HL-60/S4 treated with retinoic acid at 250 ng/mL for 4 days and 3 days (cell line): ENCODE measurements around the gene GPR17.

Experiments
- in situ Hi-C: fragments of 300-500 bp; cut with MboI; formaldehyde crosslinking; loops from 2 replicates; pipeline ENCODE4 v1.7.0; 2022; ENCODE audit warnings: low sequenced_read_pairs

Gene GPR17

GRCh38 chr2:127665267-127665893, 19.4 kb downstream of the GPR17 start:
- in situ Hi-C loops, result no loop called here

DNA sequence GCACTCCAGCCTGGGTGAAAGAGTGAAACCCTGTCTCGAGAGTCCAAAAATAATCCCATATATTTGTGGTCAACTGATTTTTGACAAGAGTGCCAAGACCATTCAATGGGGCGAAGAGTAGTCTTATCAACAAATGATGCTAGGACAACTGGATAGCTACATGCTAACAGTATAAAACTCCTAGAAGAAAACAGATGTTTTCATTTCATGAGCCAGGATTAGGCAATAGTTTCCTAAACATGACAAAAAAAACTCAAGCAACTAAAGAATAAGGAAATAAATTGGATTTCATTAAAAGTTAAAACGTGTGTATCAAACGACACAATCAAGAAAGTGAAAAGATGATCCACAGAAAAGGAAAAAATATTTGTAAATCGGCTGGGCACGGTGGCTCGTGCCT, 23.1 kb downstream of the GPR17 start:
- in situ Hi-C loops, result no loop called here

DNA sequence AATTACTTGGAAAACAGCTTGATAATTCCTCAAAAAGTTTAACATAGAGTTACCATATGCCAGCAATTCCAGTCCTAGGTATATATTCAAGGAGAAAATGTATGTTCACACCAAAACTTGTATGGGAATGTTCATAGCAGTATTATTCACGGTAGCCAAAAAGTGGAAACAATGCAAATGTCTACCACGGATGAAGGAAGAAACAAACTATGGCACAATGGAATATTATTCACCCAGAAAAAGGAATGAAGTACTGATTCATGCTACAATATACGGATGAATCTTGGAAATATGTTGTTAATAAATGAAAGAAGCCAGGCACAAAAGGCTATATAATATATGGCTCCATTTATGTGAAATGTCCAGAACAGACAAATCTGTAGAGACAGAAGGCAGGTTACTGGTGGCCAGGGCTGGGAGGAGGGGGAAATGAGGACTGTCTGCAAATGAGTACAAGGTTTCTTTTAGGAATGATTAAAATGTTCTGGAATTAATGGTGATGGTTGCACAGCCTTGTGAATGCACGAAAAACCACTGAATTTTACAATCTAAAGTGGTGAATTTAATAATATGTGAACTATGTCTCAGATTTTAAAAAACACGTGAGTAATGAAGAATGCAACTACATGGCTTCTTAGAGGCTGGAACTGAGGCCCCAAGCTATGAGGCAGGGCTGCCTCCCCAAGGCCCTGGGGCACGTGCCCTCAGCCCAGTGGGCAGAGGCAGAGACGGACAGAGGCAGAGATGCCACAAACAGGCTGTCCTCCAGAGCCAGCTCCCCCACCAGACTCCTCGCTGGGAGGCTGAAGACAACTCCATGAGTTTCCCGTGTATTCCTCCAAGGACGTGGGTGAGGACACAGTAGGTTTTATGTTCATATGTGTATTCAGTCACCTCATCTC, 24.4 kb downstream of the GPR17 start:
- in situ Hi-C loops, result no loop called here

- in situ Hi-C loops, result no loop called here
These were observed 25.0 kb downstream of the GPR17 start for GRCh38 chr2:127670957-127671290.

DNA sequence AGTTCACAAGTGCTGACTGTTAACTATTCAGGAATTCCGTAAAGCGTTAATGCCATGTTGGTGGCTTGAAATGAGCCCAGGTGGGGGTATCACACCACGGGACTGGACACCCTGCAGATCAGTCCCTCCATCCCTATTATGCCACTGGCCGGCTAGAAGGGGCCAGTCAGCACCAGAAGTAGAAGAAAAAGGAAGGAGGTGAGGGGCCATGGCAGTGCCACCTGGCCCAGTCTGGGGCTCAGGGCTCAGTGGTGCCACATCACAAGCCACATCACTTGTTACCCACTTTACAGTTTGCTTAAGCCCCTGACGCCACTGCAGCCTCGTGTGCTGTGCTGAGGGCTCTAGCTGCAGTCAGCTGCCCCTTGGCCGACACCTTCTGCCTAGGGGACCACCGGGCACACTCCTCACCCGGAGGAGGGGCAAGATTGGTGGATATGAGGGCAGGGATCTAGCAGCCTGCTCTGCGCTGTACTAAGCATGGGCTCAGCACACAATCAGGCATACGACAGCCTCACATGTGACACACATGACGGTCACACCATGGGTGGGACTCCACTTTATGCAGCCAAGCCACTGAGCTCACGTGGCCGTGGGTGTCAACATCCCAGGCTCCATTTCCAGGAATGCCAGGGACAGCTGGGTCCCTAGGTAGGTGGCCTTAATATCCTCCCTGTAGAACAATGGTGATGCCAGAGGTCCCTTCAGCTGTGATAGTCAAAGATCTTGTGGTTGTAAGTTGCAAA, 25.8 kb downstream of the GPR17 start:
- in situ Hi-C loops, result no loop called here

GRCh38 chr2:127672341-127673224, 26.6 kb downstream of the GPR17 start:
- in situ Hi-C loops, result no loop called here

DNA sequence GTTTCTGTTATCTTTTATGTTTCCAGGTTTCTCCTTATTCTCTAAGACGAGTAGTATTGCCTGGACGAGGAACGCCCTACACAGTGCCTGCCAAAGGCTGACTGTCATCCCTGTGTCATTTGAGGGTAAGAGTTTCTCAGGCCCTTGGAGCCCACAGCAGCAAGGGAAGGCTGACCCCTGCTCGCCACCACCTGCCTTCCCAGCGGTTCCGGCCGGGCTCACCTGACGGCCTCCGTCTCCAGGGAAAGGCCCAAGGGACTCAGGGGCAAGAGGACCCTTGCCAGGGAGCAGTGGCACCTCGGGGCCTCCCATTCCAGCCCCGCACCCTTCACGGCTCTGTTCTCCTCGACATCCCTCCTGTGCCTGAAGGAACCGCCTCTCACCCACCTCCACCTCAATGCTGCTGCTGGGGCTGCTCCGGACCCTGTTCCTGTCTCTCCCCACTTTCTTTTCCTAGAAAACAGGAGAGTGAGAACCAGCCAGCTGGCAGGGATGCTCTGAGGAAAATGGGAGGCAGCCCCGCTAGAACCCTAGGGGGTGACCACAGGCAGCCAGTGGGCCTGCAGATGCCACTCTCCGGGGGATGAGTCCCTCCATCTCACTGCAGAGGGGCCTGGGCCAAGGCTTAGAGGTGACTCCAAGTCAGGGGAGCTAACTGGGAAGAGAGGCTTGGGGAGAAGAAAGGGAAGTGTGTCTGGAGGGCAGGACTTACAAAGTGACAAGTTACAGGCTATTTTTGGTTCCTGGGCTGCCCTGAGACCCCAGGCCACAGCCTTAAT, 27.5 kb downstream of the GPR17 start:
- in situ Hi-C loops, result no loop called here

GRCh38 chr2:127674241-127675209, 28.6 kb downstream of the GPR17 start:
- in situ Hi-C loops, result no loop called here

DNA sequence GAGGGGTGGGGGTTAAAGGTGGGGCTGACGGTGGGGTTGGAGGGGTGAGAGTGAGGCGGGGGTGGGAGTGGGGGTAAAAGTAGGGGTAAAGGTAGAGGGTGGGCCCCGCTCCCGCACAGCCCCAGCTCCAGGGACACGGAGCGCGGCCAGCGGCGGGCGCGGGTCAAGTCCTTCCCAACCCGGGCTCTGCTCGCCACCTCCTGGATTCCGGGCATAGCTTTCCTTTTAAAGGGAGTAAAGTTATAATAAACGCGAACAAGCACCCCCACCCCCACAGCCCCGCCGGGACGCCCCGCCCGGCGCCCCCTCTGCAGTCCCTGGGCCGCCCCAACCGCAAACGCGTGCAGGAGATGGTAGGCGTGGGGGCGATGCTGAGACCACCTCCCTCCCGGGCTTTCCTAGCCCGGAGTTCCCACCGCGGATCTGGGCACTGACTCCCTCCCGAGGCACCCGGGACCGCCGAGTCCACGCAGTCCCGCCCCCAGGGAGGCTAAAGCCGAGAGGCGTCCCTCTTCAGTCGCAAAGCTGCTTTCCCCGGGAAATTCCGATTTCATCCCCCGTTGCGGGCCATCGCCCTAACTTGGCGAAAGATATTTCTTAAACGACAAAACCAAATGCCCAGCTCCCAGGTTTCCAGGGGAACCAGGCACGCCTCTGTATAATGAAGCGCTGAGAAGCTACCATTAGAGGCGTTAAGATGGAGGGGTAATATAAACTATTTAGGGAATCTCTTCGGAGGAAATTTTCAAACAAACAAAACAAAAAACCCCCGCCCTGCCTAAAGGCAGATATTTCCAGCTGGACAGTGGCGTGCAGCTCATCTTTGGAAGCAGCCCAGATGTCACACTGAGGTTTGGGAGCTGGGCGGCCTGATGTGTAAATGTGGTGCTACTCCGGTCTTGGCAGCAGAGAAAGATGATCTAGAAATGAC, 29.6 kb downstream of the GPR17 start, which contains the start of gene LIMS2:
TSS of gene LIMS2 (minus strand) at position 200 of the 931 bp plus-strand sequence. CDS start 506 bp downstream, outside the sequence.
- in situ Hi-C loops, result no loop called here

DNA sequence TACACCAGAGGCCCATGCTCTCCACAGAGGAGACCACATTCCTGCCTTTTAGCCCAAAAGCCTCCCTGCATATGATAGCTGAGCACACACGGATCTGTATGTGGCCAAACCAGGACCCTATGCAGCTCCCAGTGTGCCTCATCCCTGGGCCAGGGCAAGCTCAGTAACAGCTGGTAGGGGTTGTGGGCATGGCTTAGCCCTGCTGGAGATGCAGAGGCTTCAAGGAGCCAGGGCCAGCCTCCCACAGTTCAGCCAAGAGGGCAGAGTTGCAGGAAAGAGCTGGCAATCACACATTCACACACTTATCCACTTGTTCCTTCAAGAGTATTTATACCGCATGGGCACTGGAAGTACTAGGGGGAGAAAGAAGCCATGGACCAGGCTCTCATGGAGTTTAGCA, 31.0 kb downstream of the GPR17 start:
- in situ Hi-C loops, result no loop called here

DNA sequence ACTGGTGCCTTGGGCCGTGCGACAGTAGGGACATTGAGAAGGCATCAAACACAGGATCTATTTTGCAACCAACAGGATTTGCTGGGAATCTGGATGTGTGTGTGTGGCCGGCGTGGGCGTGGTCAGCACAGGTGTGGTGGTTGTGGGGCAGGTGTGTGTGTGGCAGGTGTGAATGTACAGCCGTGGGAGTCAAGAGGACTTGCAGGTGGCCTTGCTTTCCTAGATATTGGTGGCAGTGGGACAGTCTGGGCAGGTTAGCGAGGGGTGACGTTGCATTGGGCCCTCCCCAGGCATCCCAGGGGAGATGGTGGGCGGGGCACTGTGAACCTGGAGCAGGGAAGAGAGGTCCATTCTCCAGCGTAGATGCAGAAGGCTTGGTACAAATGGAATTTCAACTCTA, 32.6 kb downstream of the GPR17 start:
- in situ Hi-C loops, result no loop called here

DNA sequence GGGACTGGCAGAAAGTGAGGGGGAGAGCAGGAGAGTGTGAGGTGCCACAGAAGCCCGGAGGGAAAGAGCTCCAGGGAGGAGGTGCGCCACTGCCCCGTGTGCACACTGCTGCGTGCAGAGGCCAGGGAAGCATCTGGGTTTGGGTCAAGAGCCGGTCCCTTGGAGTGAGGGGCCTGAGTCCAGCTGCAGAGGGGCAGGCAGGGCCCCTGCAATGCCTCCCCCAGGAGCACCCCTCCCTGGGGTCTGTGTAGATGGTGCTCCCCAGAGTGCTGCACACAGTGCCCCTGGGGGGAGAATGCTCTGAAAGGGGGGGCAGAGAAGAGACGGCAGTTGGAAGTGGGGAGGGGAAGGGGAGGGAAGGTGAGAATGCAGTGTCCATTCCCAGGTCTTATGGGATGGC, 33.0 kb downstream of the GPR17 start:
- in situ Hi-C loops, result no loop called here

DNA sequence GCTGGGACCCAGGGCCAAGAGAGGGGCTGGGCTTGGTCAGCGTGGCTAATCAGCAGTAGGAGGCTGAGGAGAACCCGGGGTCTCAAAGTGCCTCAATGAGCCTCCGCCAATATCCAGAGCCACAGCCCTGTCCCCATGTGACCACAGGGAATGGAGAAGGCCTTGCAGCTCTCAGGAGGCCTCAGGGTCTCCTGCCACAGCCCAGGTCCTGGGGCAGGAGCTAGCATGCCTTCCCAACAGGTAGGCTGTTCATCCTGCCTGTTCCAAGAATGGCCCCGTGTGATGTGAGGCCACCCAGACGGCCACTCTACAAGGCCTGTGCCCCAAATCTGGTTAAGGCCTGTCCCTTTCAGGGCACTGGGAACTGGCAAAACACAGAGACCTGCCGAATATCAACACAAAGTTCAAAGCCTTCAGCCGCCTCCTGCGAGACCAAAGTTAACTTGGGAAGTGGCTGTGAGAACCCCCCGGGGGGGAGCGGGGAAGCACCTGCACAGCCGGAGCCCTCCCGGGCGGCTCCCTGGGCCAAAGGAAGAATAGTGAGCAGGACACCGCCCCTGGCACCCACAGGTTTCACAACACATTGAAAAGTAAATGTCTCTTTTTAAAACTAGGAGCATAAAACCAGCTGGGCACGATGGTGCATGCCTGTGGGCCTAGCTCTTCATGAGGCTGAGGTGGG, 33.9 kb downstream of the GPR17 start:
- in situ Hi-C loops, result no loop called here

DNA sequence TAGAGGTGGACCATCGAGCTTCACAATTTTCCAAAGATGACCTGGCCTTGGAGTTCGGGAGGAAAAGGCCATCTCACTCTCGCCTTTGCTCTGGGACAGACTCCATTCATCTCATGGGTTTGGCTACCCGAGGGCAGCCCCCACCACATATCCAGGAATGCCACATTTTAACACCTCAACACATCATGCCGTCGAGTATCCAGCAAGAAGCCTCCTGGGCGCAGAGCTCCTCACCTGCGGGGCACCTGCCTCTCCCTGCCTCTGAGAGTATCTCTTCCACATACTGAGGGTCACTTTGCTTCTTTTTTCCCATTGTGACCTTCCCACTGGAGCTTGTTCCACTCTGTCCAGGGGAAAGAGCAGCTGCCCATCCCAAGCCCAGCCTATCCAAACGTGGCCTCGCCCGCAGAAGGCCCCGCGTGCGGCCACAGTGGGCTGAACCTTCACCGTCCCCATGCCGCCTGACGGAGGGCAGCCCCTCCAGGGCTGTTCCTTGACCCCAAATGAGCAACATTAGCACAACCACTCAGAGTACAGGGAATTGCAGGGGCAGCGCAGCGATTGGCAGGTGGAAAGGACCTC, 34.8 kb downstream of the GPR17 start:
- in situ Hi-C loops, result no loop called here

- in situ Hi-C loops, result no loop called here
These were observed 35.4 kb downstream of the GPR17 start for GRCh38 chr2:127681288-127681804.
